A549 (cell line): Measurements from ENCODE around the gene ACBD4.

Experiments used
- BHLHE40 ChIP-seq: IDR thresholded peaks from 2 replicates; pipeline ENCODE4 v1.6.1; 2012; ENCODE audit warnings: low read depth, low read length, inconsistent platforms
- CHD2 ChIP-seq: fragments of 150-350 bp; IDR thresholded peaks from 2 replicates; pipeline ENCODE4 v1.6.1; 2014; ENCODE audit warnings: low read length; ENCODE audit not compliant: partially characterized antibody
- EP300 ChIP-seq, 2 experiments: fragments of >200 bp; sonication (Bioruptor Twin); formaldehyde crosslinking; IDR thresholded peaks; 2 replicates in 1 of 2; 3 replicates in 1 of 2; pipeline ENCODE4 v1.6.1; 2016 to 2017
- ESRRA ChIP-seq: fragments of 150-350 bp; IDR thresholded peaks from 2 replicates; pipeline ENCODE4 v1.6.1; 2014; ENCODE audit warnings: mild to moderate bottlenecking, low read length, borderline replicate concordance
- FOSB ChIP-seq: fragments of 250-450 bp; sonication (Bioruptor Pico); IDR thresholded peaks from 2 replicates; pipeline ENCODE4 v1.5.0; 2020; ENCODE audit warnings: mild to moderate bottlenecking, moderate library complexity
- POLR2A ChIP-seq: IDR thresholded peaks from 2 replicates; pipeline ENCODE4 v1.6.1; 2012; ENCODE audit warnings: mild to moderate bottlenecking, low read length
- POLR2AphosphoS2 ChIP-seq: conservative IDR thresholded peaks from 2 replicates; pipeline ENCODE4 v1.6.1; 2012; ENCODE audit warnings: low read length, improper control_type of control experiment, inconsistent platforms
- TF ChIP-seq, protein P1 (sequence below): IDR thresholded peaks from 2 replicates; pipeline ENCODE4 v1.6.1; 2012
- TF ChIP-seq, protein P2 (sequence below): fragments of >200 bp; sonication (Bioruptor Twin); formaldehyde crosslinking; IDR thresholded peaks from 3 replicates; pipeline ENCODE4 v1.5.1; 2016
- TF ChIP-seq, protein P3 (sequence below): fragments of 200-600 bp; sonication (generic); IDR thresholded peaks from 2 replicates; pipeline ENCODE4 v1.6.1; 2016; ENCODE audit warnings: antibody characterized with exemption, mild to moderate bottlenecking, moderate library complexity
- TF ChIP-seq, protein P4 (sequence below): fragments of >200 bp; sonication (Bioruptor Twin); formaldehyde crosslinking; IDR thresholded peaks from 2 replicates; pipeline ENCODE4 v1.6.1; 2016
- TF ChIP-seq, protein P5 (sequence below): IDR thresholded peaks from 2 replicates; pipeline ENCODE4 v1.6.1; 2012; ENCODE audit warnings: low read depth, borderline replicate concordance

DNA sequence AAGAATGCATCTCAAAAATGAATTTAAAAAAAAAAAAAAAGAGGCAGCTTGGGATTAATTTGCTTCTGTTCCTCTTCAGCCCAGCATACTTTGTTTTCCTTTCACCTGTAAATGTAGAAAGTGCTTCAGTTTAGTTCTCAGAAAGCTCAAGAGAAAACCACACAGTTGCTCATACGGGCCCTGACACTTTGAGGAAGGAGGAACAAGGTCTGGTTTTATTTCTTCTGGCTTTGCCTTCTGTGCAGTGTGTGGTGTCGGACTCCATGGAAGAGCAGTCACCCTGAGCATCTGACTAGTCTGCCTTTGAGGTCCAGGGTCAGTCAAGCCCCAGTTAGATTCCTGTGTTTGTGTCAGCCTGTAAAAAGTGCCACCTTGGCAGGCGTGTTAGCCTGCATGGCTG, 46.7 kb upstream of the ACBD4 start:
- TF ChIP-seq, protein P1, sequence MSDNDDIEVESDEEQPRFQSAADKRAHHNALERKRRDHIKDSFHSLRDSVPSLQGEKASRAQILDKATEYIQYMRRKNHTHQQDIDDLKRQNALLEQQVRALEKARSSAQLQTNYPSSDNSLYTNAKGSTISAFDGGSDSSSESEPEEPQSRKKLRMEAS: no peak
- TF ChIP-seq, protein P2, sequence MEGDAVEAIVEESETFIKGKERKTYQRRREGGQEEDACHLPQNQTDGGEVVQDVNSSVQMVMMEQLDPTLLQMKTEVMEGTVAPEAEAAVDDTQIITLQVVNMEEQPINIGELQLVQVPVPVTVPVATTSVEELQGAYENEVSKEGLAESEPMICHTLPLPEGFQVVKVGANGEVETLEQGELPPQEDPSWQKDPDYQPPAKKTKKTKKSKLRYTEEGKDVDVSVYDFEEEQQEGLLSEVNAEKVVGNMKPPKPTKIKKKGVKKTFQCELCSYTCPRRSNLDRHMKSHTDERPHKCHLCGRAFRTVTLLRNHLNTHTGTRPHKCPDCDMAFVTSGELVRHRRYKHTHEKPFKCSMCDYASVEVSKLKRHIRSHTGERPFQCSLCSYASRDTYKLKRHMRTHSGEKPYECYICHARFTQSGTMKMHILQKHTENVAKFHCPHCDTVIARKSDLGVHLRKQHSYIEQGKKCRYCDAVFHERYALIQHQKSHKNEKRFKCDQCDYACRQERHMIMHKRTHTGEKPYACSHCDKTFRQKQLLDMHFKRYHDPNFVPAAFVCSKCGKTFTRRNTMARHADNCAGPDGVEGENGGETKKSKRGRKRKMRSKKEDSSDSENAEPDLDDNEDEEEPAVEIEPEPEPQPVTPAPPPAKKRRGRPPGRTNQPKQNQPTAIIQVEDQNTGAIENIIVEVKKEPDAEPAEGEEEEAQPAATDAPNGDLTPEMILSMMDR: no peak
- TF ChIP-seq POLR2A (no peak), POLR2AphosphoS2 (no peak), FOSB (CRISPR knock-in tag) (no peak), CHD2 (no peak), EP300 (IDR thresholded peaks at IDR 0.05) (no peak), ESRRA (no peak), BHLHE40 (no peak)
- TF ChIP-seq, protein P3, sequence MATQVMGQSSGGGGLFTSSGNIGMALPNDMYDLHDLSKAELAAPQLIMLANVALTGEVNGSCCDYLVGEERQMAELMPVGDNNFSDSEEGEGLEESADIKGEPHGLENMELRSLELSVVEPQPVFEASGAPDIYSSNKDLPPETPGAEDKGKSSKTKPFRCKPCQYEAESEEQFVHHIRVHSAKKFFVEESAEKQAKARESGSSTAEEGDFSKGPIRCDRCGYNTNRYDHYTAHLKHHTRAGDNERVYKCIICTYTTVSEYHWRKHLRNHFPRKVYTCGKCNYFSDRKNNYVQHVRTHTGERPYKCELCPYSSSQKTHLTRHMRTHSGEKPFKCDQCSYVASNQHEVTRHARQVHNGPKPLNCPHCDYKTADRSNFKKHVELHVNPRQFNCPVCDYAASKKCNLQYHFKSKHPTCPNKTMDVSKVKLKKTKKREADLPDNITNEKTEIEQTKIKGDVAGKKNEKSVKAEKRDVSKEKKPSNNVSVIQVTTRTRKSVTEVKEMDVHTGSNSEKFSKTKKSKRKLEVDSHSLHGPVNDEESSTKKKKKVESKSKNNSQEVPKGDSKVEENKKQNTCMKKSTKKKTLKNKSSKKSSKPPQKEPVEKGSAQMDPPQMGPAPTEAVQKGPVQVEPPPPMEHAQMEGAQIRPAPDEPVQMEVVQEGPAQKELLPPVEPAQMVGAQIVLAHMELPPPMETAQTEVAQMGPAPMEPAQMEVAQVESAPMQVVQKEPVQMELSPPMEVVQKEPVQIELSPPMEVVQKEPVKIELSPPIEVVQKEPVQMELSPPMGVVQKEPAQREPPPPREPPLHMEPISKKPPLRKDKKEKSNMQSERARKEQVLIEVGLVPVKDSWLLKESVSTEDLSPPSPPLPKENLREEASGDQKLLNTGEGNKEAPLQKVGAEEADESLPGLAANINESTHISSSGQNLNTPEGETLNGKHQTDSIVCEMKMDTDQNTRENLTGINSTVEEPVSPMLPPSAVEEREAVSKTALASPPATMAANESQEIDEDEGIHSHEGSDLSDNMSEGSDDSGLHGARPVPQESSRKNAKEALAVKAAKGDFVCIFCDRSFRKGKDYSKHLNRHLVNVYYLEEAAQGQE: no peak
- TF ChIP-seq, protein P4, sequence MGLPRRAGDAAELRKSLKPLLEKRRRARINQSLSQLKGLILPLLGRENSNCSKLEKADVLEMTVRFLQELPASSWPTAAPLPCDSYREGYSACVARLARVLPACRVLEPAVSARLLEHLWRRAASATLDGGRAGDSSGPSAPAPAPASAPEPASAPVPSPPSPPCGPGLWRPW: no peak
- TF ChIP-seq, protein P5, sequence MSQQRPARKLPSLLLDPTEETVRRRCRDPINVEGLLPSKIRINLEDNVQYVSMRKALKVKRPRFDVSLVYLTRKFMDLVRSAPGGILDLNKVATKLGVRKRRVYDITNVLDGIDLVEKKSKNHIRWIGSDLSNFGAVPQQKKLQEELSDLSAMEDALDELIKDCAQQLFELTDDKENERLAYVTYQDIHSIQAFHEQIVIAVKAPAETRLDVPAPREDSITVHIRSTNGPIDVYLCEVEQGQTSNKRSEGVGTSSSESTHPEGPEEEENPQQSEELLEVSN: no peak
